GM23338 (cell line): ENCODE data around the gene RNF20.

Experiments used
- CTCF ChIP-seq, 2 experiments: fragments of 200-600 bp in 1 of 2; sonication (generic) in 1 of 2; conservative IDR thresholded peaks; 2 replicates each; pipeline versions ENCODE4 v1.5.1 to v1.6.1; 2016 to 2017; ENCODE audit warnings: antibody characterized with exemption in 2 of 2, low read depth in 2 of 2, mild to moderate bottlenecking in 2 of 2, moderate library complexity in 1 of 2
- EZH2 ChIP-seq: fragments of 200-600 bp; sonication (generic); IDR thresholded peaks from one replicate; pipeline ENCODE4 v1.8.0; 2017; ENCODE audit warnings: antibody characterized with exemption, mild to moderate bottlenecking, low read depth; ENCODE audit not compliant: unreplicated experiment

GRCh38 chr9:101514071-101514470 is 19.6 kb upstream of the RNF20 start:
- no peak for TF ChIP-seq CTCF (conservative IDR thresholded peaks at IDR 0.05; ENCODE audit: low read depth in 2 of 2)
- TF ChIP-seq EZH2 = no peak
